GM12865 (cell line): ENCODE data around the gene TGFA.

Experiments used
- DNase-seq: peaks from one replicate; pipeline ENCODE4 v3.0.0; 2010; ENCODE audit warnings: low read depth
- H3K4me3 ChIP-seq: 2 replicates; pipeline ENCODE4 v1.5.1; 2011; ENCODE audit warnings: mild to moderate bottlenecking, low read depth, low read length, control low read depth
- CTCF ChIP-seq: IDR thresholded peaks from 2 replicates; pipeline ENCODE4 v1.5.1; 2011; ENCODE audit warnings: low read length, control low read depth, low read depth, inconsistent platforms; ENCODE audit not compliant: insufficient read depth; ENCODE audit errors: missing control alignments

The TGFA gene

GRCh38 chr2:70554338-70554892 lies 789 bp upstream of the TGFA start:
- TF ChIP-seq CTCF = no peak
- H3K4me3 ChIP-seq = no peak overlapping the region; the same call in 1 of the 2 replicates
- DNase-seq = no peak

DNA sequence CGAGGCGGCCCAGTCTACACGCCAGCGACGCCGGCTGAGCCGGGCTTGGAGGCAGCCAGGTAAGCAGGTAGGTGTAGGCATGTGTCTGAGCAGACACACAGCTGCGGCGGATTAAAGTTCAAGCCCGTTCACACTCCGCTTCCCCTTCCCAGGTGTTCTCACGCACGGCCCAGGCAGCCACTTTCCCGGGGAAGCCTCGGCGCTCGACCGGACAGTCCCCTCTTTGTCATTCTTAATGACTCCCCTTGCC lies 367 bp downstream of the TGFA start:
- H3K4me3 ChIP-seq = no peak overlapping the region
- no peak for DNase-seq
- TF ChIP-seq CTCF = no peak

- no peak for DNase-seq
- no peak for TF ChIP-seq CTCF
- H3K4me3 ChIP-seq = no peak overlapping the region
Measured at GRCh38 chr2:70552501-70553333, 909 bp downstream of the TGFA start.

GRCh38 chr2:70551167-70551566 lies 2.5 kb downstream of the TGFA start:
- no peak overlapping the region for H3K4me3 ChIP-seq
- TF ChIP-seq CTCF = no peak
- no peak for DNase-seq

DNA sequence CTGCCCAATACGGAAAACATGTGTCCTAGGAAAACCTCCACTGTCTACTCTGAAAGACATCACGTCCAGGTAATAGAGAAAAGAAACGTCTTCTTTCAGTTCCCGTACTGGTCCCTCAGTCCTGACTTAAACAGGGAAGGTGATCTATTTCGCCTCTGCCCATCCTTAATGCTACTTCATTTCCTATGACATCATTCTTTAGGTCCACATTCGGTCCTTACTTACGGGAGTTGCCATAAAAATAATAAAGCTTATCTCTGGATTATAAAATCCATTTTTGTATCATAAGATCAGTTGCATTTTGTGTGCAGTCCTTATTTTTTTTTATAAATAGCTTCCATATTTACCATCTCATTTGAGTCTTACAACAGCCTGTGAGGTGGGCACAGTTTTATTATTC lies 3.7 kb downstream of the TGFA start:
- H3K4me3 ChIP-seq = no peak overlapping the region
- TF ChIP-seq CTCF = no peak
- no peak for DNase-seq

DNA sequence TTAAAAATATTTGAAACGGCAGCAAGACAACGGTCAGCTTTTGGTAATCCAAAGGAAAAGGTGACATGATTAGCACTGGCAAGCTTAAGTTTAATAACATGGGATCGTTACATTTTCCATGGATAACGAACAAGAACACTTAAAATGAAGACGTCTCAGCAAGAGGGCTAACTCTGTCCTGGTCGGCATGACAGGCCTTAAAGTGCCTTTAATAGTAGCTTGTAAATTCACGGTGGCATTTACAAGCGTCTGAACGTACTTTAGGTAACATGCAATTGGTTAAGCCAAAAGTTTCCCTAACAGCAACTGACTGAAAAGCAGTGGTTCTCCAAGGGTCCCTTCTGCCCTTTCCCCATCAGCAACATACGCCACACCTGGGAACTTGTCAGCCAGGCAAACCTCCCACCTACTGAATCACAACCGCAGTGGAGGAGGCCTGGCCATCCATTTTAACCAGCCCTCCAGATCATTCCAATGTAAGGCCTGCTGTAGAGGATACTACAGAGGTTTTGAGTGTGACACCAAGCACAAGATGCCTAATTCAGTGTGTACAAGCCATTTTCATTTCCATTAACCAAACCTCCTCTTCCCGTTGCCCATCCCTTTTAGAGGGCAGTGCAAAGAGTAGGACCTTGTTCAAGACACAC lies 4.4 kb downstream of the TGFA start:
- H3K4me3 ChIP-seq = no peak overlapping the region
- TF ChIP-seq CTCF = no peak
- no peak for DNase-seq

DNA sequence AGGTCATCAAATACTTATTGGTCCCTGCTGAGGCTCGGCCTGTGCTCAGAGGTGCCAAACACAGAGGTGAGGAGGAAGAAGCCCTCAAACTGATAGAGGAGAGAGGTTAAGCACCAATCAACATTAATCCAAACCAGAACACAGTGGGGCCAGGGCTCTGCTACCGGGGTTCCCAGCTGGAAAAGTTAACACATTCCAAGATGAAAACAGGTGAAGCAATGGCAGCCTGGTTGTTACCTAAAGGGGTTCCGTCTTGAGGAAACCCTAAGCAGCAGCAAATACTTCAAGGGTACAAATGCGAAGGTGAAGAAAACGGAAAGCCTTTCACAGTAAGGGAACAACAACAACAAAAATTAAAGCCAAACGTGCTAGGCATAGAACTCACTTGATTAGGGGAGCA lies 5.4 kb downstream of the TGFA start:
- H3K4me3 ChIP-seq = no peak overlapping the region
- TF ChIP-seq CTCF = no peak
- no peak for DNase-seq
